WI38 (cell line): Measurements from ENCODE around the gene SYNJ2.

Source experiments
- H3K4me3 ChIP-seq: 2 replicates; pipeline ENCODE4 v1.5.1; 2011; ENCODE audit warnings: low read depth, mild to moderate bottlenecking, control low read depth, low read length
- TF ChIP-seq, protein P1 (sequence below): IDR thresholded peaks from 2 replicates; pipeline ENCODE4 v1.5.1; 2012; ENCODE audit warnings: low read depth, mild to moderate bottlenecking, control low read depth, low read length

The SYNJ2 gene

GRCh38 chr6:158070513-158070912 is 88.8 kb downstream of the SYNJ2 start:
- TF ChIP-seq, protein P1, sequence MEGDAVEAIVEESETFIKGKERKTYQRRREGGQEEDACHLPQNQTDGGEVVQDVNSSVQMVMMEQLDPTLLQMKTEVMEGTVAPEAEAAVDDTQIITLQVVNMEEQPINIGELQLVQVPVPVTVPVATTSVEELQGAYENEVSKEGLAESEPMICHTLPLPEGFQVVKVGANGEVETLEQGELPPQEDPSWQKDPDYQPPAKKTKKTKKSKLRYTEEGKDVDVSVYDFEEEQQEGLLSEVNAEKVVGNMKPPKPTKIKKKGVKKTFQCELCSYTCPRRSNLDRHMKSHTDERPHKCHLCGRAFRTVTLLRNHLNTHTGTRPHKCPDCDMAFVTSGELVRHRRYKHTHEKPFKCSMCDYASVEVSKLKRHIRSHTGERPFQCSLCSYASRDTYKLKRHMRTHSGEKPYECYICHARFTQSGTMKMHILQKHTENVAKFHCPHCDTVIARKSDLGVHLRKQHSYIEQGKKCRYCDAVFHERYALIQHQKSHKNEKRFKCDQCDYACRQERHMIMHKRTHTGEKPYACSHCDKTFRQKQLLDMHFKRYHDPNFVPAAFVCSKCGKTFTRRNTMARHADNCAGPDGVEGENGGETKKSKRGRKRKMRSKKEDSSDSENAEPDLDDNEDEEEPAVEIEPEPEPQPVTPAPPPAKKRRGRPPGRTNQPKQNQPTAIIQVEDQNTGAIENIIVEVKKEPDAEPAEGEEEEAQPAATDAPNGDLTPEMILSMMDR: no peak
- no peak overlapping the region for H3K4me3 ChIP-seq

GRCh38 chr6:158071121-158072082 is 89.7 kb downstream of the SYNJ2 start:
- H3K4me3 ChIP-seq: no peak overlapping the region
- TF ChIP-seq, protein P1: no peak

DNA sequence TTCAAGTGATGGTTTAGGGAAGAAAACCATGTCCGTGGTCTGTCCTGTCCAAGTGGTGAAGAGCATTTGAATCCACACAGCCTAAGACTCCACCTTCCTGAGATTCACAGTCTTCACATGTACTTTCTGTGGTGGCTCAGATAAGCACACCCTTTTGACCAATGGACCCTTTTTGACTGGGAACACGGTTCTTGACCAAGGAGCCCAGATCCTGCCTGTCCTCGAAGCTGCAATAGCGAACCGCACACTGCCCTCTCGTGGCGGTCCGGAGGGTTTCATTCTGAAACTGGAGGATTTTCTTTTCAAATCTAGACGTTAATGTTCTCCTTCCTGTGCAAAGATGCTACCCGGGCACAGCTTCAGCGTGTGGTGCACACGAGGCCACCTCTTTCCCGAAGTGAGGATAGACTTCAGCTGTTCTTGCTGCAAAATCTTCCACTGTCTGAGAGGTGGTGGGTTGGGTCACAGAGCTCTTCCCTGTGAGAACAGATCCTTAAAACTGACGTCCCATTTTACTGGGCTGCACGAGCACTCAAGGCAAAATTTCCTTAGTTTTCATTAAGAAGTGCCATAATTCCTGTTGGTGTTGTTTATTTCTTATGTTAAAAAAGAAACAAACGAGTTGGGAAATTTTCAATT is 90.5 kb downstream of the SYNJ2 start:
- H3K4me3 ChIP-seq: no peak overlapping the region
- TF ChIP-seq, protein P1: peak; percentile 73

DNA sequence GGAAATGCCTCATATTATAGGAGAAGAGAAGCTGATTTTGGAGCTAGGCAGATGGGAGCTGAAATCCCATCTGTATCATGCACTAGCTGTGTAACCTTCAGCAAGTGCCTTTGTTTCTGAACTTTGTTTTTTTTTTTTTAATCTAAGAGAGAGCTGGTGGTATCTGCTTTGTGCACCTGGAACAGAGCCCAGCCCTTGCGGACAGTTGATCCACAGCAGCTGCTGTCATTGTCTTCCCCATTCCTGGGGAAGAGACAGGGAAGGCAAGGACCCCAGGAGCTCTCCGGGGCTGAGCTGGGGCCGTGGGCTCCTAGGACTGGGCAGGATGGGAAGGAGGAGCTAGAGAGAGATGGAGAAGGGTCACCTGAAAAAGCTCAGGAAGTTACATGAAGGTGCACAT is 92.1 kb downstream of the SYNJ2 start:
- TF ChIP-seq, protein P1: no peak
- no peak overlapping the region for H3K4me3 ChIP-seq

DNA sequence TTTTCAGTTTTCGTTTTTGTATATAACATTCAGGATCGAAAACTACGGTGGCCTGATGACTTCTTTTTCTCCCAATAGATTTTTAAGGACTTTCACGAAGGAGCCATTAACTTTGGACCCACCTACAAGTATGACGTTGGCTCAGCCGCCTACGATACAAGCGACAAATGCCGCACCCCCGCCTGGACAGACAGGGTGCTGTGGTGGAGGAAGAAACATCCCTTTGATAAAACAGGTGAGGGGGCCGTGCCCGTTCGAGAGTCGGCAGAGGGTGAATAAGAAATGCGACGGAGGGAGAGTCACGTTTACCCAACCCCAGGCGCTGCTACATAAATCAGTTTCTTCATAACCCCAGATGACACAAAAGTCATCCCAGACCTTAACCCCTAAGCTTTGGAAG is 94.9 kb downstream of the SYNJ2 start:
- H3K4me3 ChIP-seq: no peak overlapping the region
- TF ChIP-seq, protein P1: no peak

- TF ChIP-seq, protein P1: no peak
- H3K4me3 ChIP-seq: no peak overlapping the region
Observed at GRCh38 chr6:158077676-158078075, 96.0 kb downstream of the SYNJ2 start.

DNA sequence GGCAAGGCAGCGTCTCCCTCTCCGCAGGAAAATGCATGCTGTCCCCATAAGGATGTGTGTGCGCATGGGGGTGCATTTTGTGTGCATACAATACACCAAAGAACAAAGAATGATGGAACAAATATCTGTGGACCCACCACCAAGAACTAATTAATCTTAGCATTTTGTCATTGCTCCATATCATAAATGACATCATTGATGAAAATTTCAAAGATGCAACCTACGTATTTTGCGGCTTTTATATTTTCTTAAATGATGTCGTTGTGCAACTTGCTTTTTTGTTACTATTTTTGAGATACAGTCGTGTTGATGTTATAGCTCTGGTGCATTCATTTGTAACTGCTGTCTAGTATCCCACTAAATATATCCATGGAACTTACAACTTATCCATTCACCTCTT is 96.7 kb downstream of the SYNJ2 start:
- H3K4me3 ChIP-seq: no peak overlapping the region
- TF ChIP-seq, protein P1: no peak
